ENCODE measurements around the gene POLRMT. TPM values are rescaled to one million over a fixed set of nuclear protein-coding genes. Genes with fewer than 3 reads are reported as not detected.
"Not testable (repeated sequence)": the region's sequence is repeated elsewhere in the genome, so short reads cannot be mapped to it uniquely, and the experiment has no call there.

Gene POLRMT
- total and polyA plus RNA-seq, 9 donors = 13.5 to 52.3 (median 40.6) TPM

DNA sequence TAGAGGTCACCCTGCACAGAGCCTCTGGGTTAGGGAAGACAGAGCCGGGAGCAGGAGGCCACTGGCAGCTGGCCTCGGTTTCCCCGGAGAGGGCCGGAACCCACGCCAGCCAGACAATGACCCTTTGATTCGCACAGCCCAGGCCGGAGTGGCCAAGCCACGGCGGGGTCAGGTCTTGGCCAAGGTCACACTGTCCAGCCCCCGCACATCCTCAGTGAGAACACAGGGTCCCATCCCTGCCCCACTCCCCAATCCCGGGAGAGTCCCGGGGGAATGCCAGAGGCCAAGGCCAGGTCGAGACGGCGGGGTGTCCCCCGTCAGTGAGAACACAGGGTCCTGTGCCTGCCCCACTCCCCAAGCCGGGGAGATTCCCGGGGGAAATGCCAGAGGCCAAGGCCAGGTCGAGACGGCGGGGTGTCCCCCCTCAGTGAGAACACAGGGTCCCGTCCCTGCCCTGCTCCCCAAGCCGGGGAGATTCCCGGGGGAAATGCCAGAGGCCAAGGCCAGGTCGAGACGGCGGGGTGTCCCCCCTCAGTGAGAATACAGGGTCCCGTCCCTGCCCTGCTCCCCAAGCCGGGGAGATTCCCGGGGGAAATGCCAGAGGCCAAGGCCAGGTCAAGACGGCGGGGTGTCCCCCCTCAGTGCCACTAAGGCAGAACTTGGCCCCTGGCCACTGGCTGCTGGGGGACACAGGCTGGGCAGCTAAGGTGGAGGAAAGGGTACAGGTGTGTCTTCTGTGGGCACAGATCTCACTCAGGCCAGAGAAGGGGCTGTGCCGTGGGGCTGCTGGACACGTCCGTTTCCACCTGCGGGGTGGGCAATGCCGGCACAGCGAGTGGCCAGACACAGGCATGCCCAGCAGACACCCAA lies 41.2 kb upstream of the POLRMT start:
- 16 to 47% (median 29%) methylated on average over 38 of the region's 38 CpGs for WGBS, 3 donors
- Histone ChIP-seq H3K36me3 (no peaks in the 10 kb centered on the region), H3K4me3 (no peak overlapping the region), H3K27me3 (no peaks in the 10 kb centered on the region), H3K9me3 (no peaks in the 10 kb centered on the region), H3K4me1 (ENCODE audit: insufficient read depth) (peaks cover 19% of the 10 kb centered on the region), H3K27ac (peak overlapping the region; percentile 49 to 58)
- DNase-seq = peak in 4 of 5 donors; percentile 44 to 86 (median 66)
- TF ChIP-seq POLR2A (IDR thresholded peaks at IDR 0.05) (no peak), EP300 (IDR thresholded peaks at IDR 0.05) (no peak)
- TF ChIP-seq, protein P1, sequence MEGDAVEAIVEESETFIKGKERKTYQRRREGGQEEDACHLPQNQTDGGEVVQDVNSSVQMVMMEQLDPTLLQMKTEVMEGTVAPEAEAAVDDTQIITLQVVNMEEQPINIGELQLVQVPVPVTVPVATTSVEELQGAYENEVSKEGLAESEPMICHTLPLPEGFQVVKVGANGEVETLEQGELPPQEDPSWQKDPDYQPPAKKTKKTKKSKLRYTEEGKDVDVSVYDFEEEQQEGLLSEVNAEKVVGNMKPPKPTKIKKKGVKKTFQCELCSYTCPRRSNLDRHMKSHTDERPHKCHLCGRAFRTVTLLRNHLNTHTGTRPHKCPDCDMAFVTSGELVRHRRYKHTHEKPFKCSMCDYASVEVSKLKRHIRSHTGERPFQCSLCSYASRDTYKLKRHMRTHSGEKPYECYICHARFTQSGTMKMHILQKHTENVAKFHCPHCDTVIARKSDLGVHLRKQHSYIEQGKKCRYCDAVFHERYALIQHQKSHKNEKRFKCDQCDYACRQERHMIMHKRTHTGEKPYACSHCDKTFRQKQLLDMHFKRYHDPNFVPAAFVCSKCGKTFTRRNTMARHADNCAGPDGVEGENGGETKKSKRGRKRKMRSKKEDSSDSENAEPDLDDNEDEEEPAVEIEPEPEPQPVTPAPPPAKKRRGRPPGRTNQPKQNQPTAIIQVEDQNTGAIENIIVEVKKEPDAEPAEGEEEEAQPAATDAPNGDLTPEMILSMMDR (IDR thresholded peaks at IDR 0.05) = no peak
- intact Hi-C loops (cut with DNase I) = loop anchor here in 2 of 4 donors (5.0 to 10.0 kb wide), 2 partner anchors 48 to 260 kb away; no protein-coding TSS in a partner anchor

DNA sequence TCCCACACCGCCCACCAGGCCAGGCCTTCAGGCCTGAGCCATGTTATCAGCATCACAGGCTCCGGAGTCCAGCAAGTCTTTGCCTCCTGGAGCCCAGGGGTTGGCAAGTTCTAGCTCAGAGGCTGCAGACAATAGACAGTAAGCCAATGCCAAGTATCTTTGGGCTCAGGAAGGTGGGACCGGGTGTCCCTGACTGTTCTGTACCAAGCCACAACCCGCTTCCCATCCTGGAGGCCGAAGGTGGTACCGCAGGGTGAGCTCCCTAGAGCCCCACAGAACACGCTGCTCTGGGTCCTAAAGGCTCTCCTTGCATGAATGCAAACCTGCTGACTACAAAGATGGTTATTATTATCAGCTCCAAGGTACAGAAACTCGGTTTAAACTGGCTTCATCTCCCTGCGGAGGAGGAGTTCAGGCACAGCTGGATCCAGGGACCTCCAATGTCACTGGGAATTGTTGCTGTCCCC lies 37.3 kb upstream of the POLRMT start:
- intact Hi-C loops (cut with DNase I) = loop anchor here in 1 of 4 donors (10.0 kb wide), 1 partner anchor 264 kb away; no protein-coding TSS in a partner anchor
- H3K4me3 ChIP-seq = no peak overlapping the region
- WGBS, 3 donors = 71 to 77% (median 75%) methylated on average over 9 of the region's 9 CpGs

DNA sequence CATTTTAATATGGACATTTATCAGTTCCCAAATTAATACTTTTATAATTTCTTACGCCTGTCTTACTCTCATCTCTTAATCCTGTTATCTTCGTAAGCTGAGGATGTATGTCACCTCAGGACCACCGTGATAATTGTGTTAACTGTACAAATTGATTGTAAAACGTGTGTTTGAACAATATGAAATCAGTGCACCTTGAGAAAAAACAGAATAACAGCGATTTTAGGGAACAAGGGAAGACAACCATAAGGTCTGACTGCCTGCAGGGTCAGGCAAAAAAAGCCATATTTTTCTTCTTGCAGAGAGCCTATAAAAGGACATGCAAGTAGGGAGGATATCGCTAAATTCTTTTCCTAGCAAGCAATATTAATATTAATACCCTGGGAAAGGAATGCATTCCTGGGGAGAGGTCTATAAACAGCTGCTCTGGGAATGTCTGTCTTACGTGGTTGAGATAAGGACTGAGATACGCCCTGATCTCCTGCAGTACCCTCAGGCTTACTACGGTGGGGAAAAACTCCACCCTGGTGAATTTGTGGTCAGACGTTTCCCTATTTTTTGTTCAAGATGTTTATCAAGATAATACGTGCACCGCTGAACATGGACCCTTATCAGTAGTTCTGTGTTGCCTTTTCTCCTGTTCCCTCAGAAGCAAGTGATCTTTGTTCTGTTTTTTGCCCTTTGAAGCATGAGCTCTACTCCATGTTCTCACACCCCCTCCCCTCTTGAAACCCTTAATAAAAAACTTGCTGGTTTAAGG lies 35.5 kb upstream of the POLRMT start:
- H3K9me3 ChIP-seq; H3K4me1 ChIP-seq (ENCODE audit: insufficient read depth); H3K27ac ChIP-seq; H3K36me3 ChIP-seq; DNase-seq; H3K4me3 ChIP-seq; H3K27me3 ChIP-seq: not testable (repeated sequence)
- WGBS, 3 donors = 50 to 58% (median 51%) methylated on average over 12 of the region's 12 CpGs
- intact Hi-C loops (cut with DNase I) = loop anchor here in 2 of 4 donors (5.0 to 10.0 kb wide), 2 partner anchors 63 to 226 kb away; partner anchors contain the start of genes MED16 (in 1 of the 2) and RNU6-9 (in 1 of the 2)

More for the DNA sequence above, 37.3 kb upstream of the POLRMT start:
- H3K36me3 ChIP-seq = no peaks in the 10 kb centered on the region
- TF ChIP-seq POLR2A (IDR thresholded peaks at IDR 0.05) = no peak
- TF ChIP-seq EP300 (IDR thresholded peaks at IDR 0.05) = no peak
- TF ChIP-seq, protein P1 (IDR thresholded peaks at IDR 0.05) = no peak
- H3K27me3 ChIP-seq = no peaks in the 10 kb centered on the region
- no peak overlapping the region for H3K27ac ChIP-seq
- no peaks in the 10 kb centered on the region for H3K9me3 ChIP-seq
- H3K4me1 ChIP-seq (ENCODE audit: insufficient read depth) = peaks cover 9% of the 10 kb centered on the region
- DNase-seq = no peak

DNA sequence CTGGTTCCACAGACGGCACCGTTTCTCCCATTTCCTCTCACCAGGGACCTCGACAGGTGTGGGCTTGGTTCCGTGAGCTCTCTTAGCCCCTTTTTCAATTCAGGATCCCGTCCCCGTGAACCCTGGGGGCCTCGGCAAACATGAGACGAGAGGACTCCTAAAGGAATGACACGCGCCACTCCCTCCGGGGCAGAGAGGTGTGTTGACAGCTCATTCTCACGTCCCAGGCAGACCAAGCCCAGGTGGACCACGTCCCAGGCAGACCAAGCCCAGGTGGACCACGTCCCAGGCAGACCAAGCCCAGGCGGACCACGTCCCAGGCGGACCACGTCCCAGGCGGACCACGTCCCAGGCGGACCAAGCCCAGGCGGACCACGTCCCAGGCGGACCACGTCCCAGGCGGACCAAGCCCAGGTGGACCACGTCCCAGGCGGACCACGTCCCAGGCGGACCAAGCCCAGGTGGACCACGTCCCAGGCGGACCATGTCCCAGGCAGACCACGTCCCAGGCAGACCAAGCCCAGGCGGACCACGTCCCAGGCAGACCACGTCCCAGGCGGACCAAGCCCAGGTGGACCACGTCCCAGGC lies 33.7 kb upstream of the POLRMT start:
- 84 to 92% (median 87%) methylated on average over 25 to 32 of the region's 38 CpGs for WGBS, 3 donors
- not testable (repeated sequence) for H3K9me3 ChIP-seq; H3K4me3 ChIP-seq; H3K27ac ChIP-seq; H3K36me3 ChIP-seq; DNase-seq; H3K27me3 ChIP-seq; H3K4me1 ChIP-seq (ENCODE audit: insufficient read depth)
- intact Hi-C loops (cut with DNase I) = loop anchor here in 2 of 4 donors (5.0 to 10.0 kb wide), 2 partner anchors 65 to 228 kb away; partner anchors contain the start of genes MED16 (in 1 of the 2) and RNU6-9 (in 1 of the 2)

DNA sequence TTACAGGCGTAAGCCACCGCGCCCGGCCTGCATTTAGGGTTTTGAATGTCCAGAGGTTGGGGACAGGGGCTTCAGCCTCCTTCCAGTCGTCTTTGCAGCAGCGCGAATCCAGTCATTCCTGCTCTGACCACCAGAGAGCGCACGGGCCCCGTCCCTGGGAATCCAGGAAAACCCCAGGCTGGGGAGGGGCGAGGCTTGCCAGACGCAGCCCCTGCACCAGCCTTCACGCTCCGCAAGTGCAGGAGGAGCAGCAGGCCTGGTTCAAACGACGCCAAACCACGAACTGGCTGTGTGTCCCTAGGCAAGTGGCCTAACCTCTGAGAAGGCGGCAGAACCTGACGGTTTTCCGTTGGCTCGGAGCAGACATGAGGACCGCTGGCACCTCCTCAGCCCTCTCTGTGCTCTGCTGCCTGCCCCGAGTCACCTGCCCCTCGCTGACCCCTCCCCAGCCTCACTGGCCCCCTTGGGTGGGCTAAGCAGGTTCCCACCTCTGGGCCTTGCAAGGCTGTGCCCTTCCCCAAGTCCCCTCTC lies 31.6 kb upstream of the POLRMT start:
- DNase-seq = peak; percentile 75 to 89 (median 87)
- no peak for TF ChIP-seq EP300 (IDR thresholded peaks at IDR 0.05)
- no peak for TF ChIP-seq POLR2A (IDR thresholded peaks at IDR 0.05)
- TF ChIP-seq, protein P1 (IDR thresholded peaks at IDR 0.05) = peak; percentile 91 to 99 (median 96)
- peaks cover 21% of the 10 kb centered on the region for H3K4me1 ChIP-seq (ENCODE audit: insufficient read depth)
- H3K27ac ChIP-seq = no peak overlapping the region
- no peaks in the 10 kb centered on the region for H3K27me3 ChIP-seq
- H3K4me3 ChIP-seq = no peak overlapping the region
- H3K36me3 ChIP-seq = no peaks in the 10 kb centered on the region
- intact Hi-C loops (cut with DNase I) = loop anchor here (2.0 to 10.0 kb wide), 3 partner anchors 67 to 230 kb away; partner anchors contain the start of genes MED16 (in 1 of the 4) and RNU6-9 (in 1 of the 4)
- H3K9me3 ChIP-seq = no peaks in the 10 kb centered on the region
- WGBS, 3 donors = 6 to 9% (median 7%) methylated on average over 21 to 24 of the region's 24 CpGs
